Measurements from ENCODE around the gene TRAF3.

The TRAF3 gene

GRCh38 chr14:102739190-102739469 is 38.1 kb upstream of the TRAF3 start:
- no peaks in the 10 kb centered on the region for H3K9me3 ChIP-seq (ENCODE audit: low read length)
- no peak overlapping the region for H3K4me3 ChIP-seq (ENCODE audit: low read depth, low read length, poor library complexity, severe bottlenecking)
- H3K27me3 ChIP-seq (ENCODE audit: insufficient read depth, low read length) = no peaks in the 10 kb centered on the region
- H3K79me2 ChIP-seq (ENCODE audit: insufficient read depth, low read length) = no peaks in the 10 kb centered on the region
- H2AFZ ChIP-seq (ENCODE audit: low read length) = no peak overlapping the region
- no peak overlapping the region for H3K27ac ChIP-seq (ENCODE audit: low read depth, low read length, poor library complexity, severe bottlenecking)
- H3F3A ChIP-seq (ENCODE audit: insufficient read depth, low read length) = no peaks in the 10 kb centered on the region
- no peaks in the 10 kb centered on the region for H3K4me1 ChIP-seq (ENCODE audit: insufficient read depth, low read length, severe bottlenecking)
- H3K36me3 ChIP-seq (ENCODE audit: insufficient read depth, low read length) = no peaks in the 10 kb centered on the region; the same call in 1 of the 2 replicates
- TF ChIP-seq EZH2 (IDR thresholded peaks at IDR 0.05; ENCODE audit: borderline replicate concordance, low read length) (no peak), CTCF (IDR thresholded peaks at IDR 0.05; ENCODE audit: low read length) (no peak)
- no peak overlapping the region for H3K9ac ChIP-seq (ENCODE audit: low read length)
- no peaks in the 10 kb centered on the region for H3K9me2 ChIP-seq (ENCODE audit: low read depth, low read length)
- no peaks in the 10 kb centered on the region for H4K20me1 ChIP-seq (ENCODE audit: insufficient read depth, low read length)
- no peak overlapping the region for H3K4me2 ChIP-seq (ENCODE audit: low read length)

- H3K36me3 ChIP-seq (ENCODE audit: insufficient read depth, low read length) = no peaks in the 10 kb centered on the region; the same call in 1 of the 2 replicates
- H4K20me1 ChIP-seq (ENCODE audit: insufficient read depth, low read length) = no peaks in the 10 kb centered on the region
- H3K9me3 ChIP-seq (ENCODE audit: low read length) = no peaks in the 10 kb centered on the region
- H3K79me2 ChIP-seq (ENCODE audit: insufficient read depth, low read length) = no peaks in the 10 kb centered on the region
- no peak overlapping the region for H3K4me2 ChIP-seq (ENCODE audit: low read length)
- TF ChIP-seq EZH2 (IDR thresholded peaks at IDR 0.05; ENCODE audit: borderline replicate concordance, low read length) (no peak), CTCF (IDR thresholded peaks at IDR 0.05; ENCODE audit: low read length) (no peak)
- no peaks in the 10 kb centered on the region for H3F3A ChIP-seq (ENCODE audit: insufficient read depth, low read length)
- no peak overlapping the region for H2AFZ ChIP-seq (ENCODE audit: low read length)
- no peak overlapping the region for H3K27ac ChIP-seq (ENCODE audit: low read depth, low read length, poor library complexity, severe bottlenecking)
- H3K4me3 ChIP-seq (ENCODE audit: low read depth, low read length, poor library complexity, severe bottlenecking) = no peak overlapping the region
- H3K9me2 ChIP-seq (ENCODE audit: low read depth, low read length) = no peaks in the 10 kb centered on the region
- no peaks in the 10 kb centered on the region for H3K4me1 ChIP-seq (ENCODE audit: insufficient read depth, low read length, severe bottlenecking)
- no peaks in the 10 kb centered on the region for H3K27me3 ChIP-seq (ENCODE audit: insufficient read depth, low read length)
- H3K9ac ChIP-seq (ENCODE audit: low read length) = no peak overlapping the region
Observed at GRCh38 chr14:102746634-102747438, 30.4 kb upstream of the TRAF3 start.

- H3K9me3 ChIP-seq (ENCODE audit: low read length) = no peaks in the 10 kb centered on the region
- no peaks in the 10 kb centered on the region for H4K20me1 ChIP-seq (ENCODE audit: insufficient read depth, low read length)
- no peaks in the 10 kb centered on the region for H3F3A ChIP-seq (ENCODE audit: insufficient read depth, low read length)
- no peaks in the 10 kb centered on the region for H3K79me2 ChIP-seq (ENCODE audit: insufficient read depth, low read length)
- no peaks in the 10 kb centered on the region for H3K27me3 ChIP-seq (ENCODE audit: insufficient read depth, low read length)
- no peak overlapping the region for H2AFZ ChIP-seq (ENCODE audit: low read length)
- H3K36me3 ChIP-seq (ENCODE audit: insufficient read depth, low read length) = no peaks in the 10 kb centered on the region
- TF ChIP-seq EZH2 (IDR thresholded peaks at IDR 0.05; ENCODE audit: borderline replicate concordance, low read length) = no peak
- TF ChIP-seq CTCF (IDR thresholded peaks at IDR 0.05; ENCODE audit: low read length) = no peak
- H3K4me1 ChIP-seq (ENCODE audit: insufficient read depth, low read length, severe bottlenecking) = no peaks in the 10 kb centered on the region
- H3K9me2 ChIP-seq (ENCODE audit: low read depth, low read length) = no peaks in the 10 kb centered on the region
- no peak overlapping the region for H3K27ac ChIP-seq (ENCODE audit: low read depth, low read length, poor library complexity, severe bottlenecking)
- no peak overlapping the region for H3K9ac ChIP-seq (ENCODE audit: low read length)
- H3K4me3 ChIP-seq (ENCODE audit: low read depth, low read length, poor library complexity, severe bottlenecking) = no peak overlapping the region
- no peak overlapping the region for H3K4me2 ChIP-seq (ENCODE audit: low read length)
Observed at GRCh38 chr14:102748806-102749205, 28.4 kb upstream of the TRAF3 start.

Measured in OCI-LY1 (cell line).